Endodermal cell (in vitro differentiated cells): Measurements from ENCODE around the gene SYNPO2. TPM values are rescaled to one million over a fixed set of nuclear protein-coding genes. Genes with fewer than 3 reads are reported as not detected.

Source experiments
- DNase-seq: peaks from one replicate; pipeline ENCODE4 v3.0.0-alpha.2; 2017
- H3K27ac ChIP-seq: 2 replicates; pipeline ENCODE4 v1.5.1; 2013; ENCODE audit warnings: mild to moderate bottlenecking, low read depth, low read length, moderate library complexity
- H3K27me3 ChIP-seq: 2 replicates; pipeline ENCODE4 v1.6.1; 2013; ENCODE audit warnings: mild to moderate bottlenecking, low read length, moderate library complexity; ENCODE audit not compliant: insufficient read depth, control insufficient read depth, poor library complexity, severe bottlenecking
- H3K36me3 ChIP-seq: 2 replicates; pipeline ENCODE4 v1.7.0; 2013; ENCODE audit warnings: mild to moderate bottlenecking, low read length, moderate library complexity; ENCODE audit not compliant: control insufficient read depth, insufficient read depth
- H3K4me1 ChIP-seq: one replicate; pipeline ENCODE4 v1.7.0; 2013; ENCODE audit warnings: low read length; ENCODE audit not compliant: control insufficient read depth, insufficient read depth
- H3K4me3 ChIP-seq: 2 replicates; pipeline ENCODE4 v1.5.1; 2013; ENCODE audit warnings: mild to moderate bottlenecking, low read length, moderate library complexity
- H3K9ac ChIP-seq: 2 replicates; pipeline ENCODE4 v1.6.1; 2013; ENCODE audit warnings: mild to moderate bottlenecking, low read length, moderate library complexity; ENCODE audit not compliant: poor library complexity, severe bottlenecking; ENCODE audit errors: extremely low read depth
- H3K9me3 ChIP-seq: 2 replicates; pipeline ENCODE4 v1.6.1; 2013; ENCODE audit warnings: mild to moderate bottlenecking, low read length, moderate library complexity; ENCODE audit not compliant: control insufficient read depth
- H3K27ac Mint-ChIP-seq: 2 replicates; pipeline ENCODE4 v1.8.0; 2020; ENCODE audit warnings: mixed read lengths
- H3K27me3 Mint-ChIP-seq: 2 replicates; pipeline ENCODE4 v1.8.0; 2021; ENCODE audit warnings: mild to moderate bottlenecking, mixed read lengths; ENCODE audit not compliant: insufficient read depth
- H3K36me3 Mint-ChIP-seq: 2 replicates; pipeline ENCODE4 v1.8.0; 2020; ENCODE audit warnings: low read depth, mixed read lengths
- H3K4me1 Mint-ChIP-seq: 2 replicates; pipeline ENCODE4 v1.8.0; 2020; ENCODE audit warnings: mixed read lengths
- H3K4me3 Mint-ChIP-seq: 2 replicates; pipeline ENCODE4 v1.8.0; 2020; ENCODE audit warnings: mild to moderate bottlenecking, moderate library complexity, mixed read lengths
- H3K9me3 Mint-ChIP-seq: 2 replicates; pipeline ENCODE4 v1.8.0; 2020; ENCODE audit warnings: mild to moderate bottlenecking, mixed read lengths
- CTCF ChIP-seq: fragments of 200-600 bp; sonication (generic); conservative IDR thresholded peaks from 2 replicates; pipeline ENCODE4 v1.5.0; 2021; ENCODE audit warnings: antibody characterized with exemption, mild to moderate bottlenecking
- WGBS, 2 experiments: methylation state at CpG; one replicate each; pipeline versions ENCODE4 v1.1.5 to v1.1.7; 2013; ENCODE audit warnings: missing lambda C conversion rate in 2 of 2, mixed read lengths in 1 of 2; ENCODE audit not compliant: insufficient coverage in 1 of 2, insufficient read length in 1 of 2; 5-methylcytosine and 5-hydroxymethylcytosine counted together
- total RNA-seq, 2 donors: library from RNA; stranded (reverse); fragmentation: NEBNext Ultra II Directional in 1 of 2; extraction: Animal tissue kit (Norgen Biotek cat#: 25700) in 1 of 2; gene quantifications; 2 replicates in 1 of 2; 3 replicates in 1 of 2; pipeline ENCODE4 v1.2.1, GENCODE V29; 2021

The SYNPO2 gene
- total RNA-seq, 2 donors from 2014 or later: 0.09 to 0.37 TPM

GRCh38 chr4:119100655-119101054 lies 212.0 kb downstream of the SYNPO2 start:
- H3K4me1 Mint-ChIP-seq: peaks cover 3% of the 10 kb centered on the region

DNA sequence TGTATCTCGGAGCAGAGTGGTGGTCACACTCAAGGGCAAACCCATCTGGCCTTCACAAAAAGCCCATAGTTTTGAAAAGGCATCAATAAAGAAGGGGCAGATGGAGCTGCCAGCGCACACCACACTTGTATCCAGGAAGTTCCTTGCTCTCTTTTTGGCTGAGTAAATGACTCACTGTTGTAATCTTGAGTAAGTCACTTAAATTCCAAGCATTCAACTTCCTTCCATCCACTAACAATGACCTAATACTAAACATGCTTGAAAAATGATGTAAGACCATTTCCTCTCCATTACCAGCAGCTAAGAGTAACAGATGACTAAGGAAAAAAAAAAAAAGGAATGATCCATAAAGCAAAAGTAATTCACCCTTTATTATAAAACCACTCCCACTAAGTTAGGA lies 214.6 kb downstream of the SYNPO2 start:
- no peak overlapping the region for H3K27ac ChIP-seq
- H3K4me3 ChIP-seq: no peak overlapping the region
- WGBS, 2 experiments: 83 to 87% methylated on average over 2 of the region's 2 CpGs
- peaks cover 3% of the 10 kb centered on the region for H3K4me1 Mint-ChIP-seq
- H3K9ac ChIP-seq: no peak overlapping the region
- no peak for TF ChIP-seq CTCF
- no peak for DNase-seq
- no peaks in the 10 kb centered on the region for H3K4me1 ChIP-seq
- no peaks in the 10 kb centered on the region for H3K27me3 Mint-ChIP-seq
- no peaks in the 10 kb centered on the region for H3K9me3 ChIP-seq
- no peaks in the 10 kb centered on the region for H3K27me3 ChIP-seq
- H3K27ac Mint-ChIP-seq: peak overlapping the region; percentile 87
- no peaks in the 10 kb centered on the region for H3K36me3 Mint-ChIP-seq
- no peak overlapping the region for H3K4me3 Mint-ChIP-seq
- H3K36me3 ChIP-seq: no peaks in the 10 kb centered on the region
- H3K9me3 Mint-ChIP-seq: no peaks in the 10 kb centered on the region

More at GRCh38 chr4:119100655-119101054, 212.0 kb downstream of the SYNPO2 start:
- no peaks in the 10 kb centered on the region for H3K27me3 ChIP-seq
- no peaks in the 10 kb centered on the region for H3K36me3 Mint-ChIP-seq
- 10 to 26% methylated on average over 1 of the region's 1 CpG for WGBS, 2 experiments
- H3K4me1 ChIP-seq: no peaks in the 10 kb centered on the region
- no peaks in the 10 kb centered on the region for H3K36me3 ChIP-seq
- H3K9ac ChIP-seq: no peak overlapping the region
- H3K9me3 ChIP-seq: no peaks in the 10 kb centered on the region
- H3K27ac ChIP-seq: no peak overlapping the region
- TF ChIP-seq CTCF: no peak
- no peak overlapping the region for H3K27ac Mint-ChIP-seq
- H3K4me3 ChIP-seq: no peak overlapping the region
- no peaks in the 10 kb centered on the region for H3K9me3 Mint-ChIP-seq
- H3K27me3 Mint-ChIP-seq: no peaks in the 10 kb centered on the region
- DNase-seq: no peak
- no peak overlapping the region for H3K4me3 Mint-ChIP-seq

- H3K27ac Mint-ChIP-seq: no peak overlapping the region
- no peaks in the 10 kb centered on the region for H3K36me3 Mint-ChIP-seq
- no peak for TF ChIP-seq CTCF
- no peaks in the 10 kb centered on the region for H3K4me1 ChIP-seq
- H3K27me3 ChIP-seq: no peaks in the 10 kb centered on the region
- no peaks in the 10 kb centered on the region for H3K9me3 ChIP-seq
- no peak overlapping the region for H3K4me3 ChIP-seq
- peaks cover 3% of the 10 kb centered on the region for H3K4me1 Mint-ChIP-seq
- WGBS, 2 experiments: 96 to 100% methylated on average over 1 to 4 of the region's 4 CpGs
- H3K36me3 ChIP-seq: no peaks in the 10 kb centered on the region
- no peak overlapping the region for H3K9ac ChIP-seq
- H3K9me3 Mint-ChIP-seq: no peaks in the 10 kb centered on the region
- H3K27ac ChIP-seq: no peak overlapping the region
- DNase-seq: no peak
- H3K4me3 Mint-ChIP-seq: no peak overlapping the region
- no peaks in the 10 kb centered on the region for H3K27me3 Mint-ChIP-seq
Observed at GRCh38 chr4:119104644-119105273, 216.1 kb downstream of the SYNPO2 start.
